Uterus (tissue), 4 donors: ENCODE measurements around the gene GRIPAP1. TPM values are rescaled to one million over a fixed set of nuclear protein-coding genes. Genes with fewer than 3 reads are reported as not detected.

Experiments used
- DNase-seq, 2 donors: peaks; one replicate each; pipeline ENCODE4 v3.0.0-alpha.2; 2019 to 2020
- H3K27ac ChIP-seq, 2 donors: fragments of 200-600 bp; sonication (generic); 1 replicate in 1 of 2; 2 replicates in 1 of 2; pipeline ENCODE4 v1.5.1; 2016 to 2018
- H3K27me3 ChIP-seq, 2 donors: fragments of 200-600 bp; sonication (generic); one replicate each; pipeline ENCODE4 v1.5.1; 2018 to 2019; ENCODE audit warnings: control low read depth in 1 of 2
- H3K36me3 ChIP-seq, 2 donors: fragments of 200-600 bp; sonication (generic); one replicate each; pipeline ENCODE4 v1.5.1; 2019; ENCODE audit warnings: control low read depth in 1 of 2
- H3K4me1 ChIP-seq, 2 donors: fragments of 200-600 bp; sonication (generic); one replicate each; pipeline ENCODE4 v1.5.1; 2018 to 2019; ENCODE audit warnings: control low read depth in 1 of 2
- H3K4me3 ChIP-seq, 2 donors: fragments of 200-600 bp; sonication (generic); 1 replicate in 1 of 2; 2 replicates in 1 of 2; pipeline ENCODE4 v1.5.1; 2018 to 2019; ENCODE audit warnings: mild to moderate bottlenecking in 1 of 2
- H3K9me3 ChIP-seq, 2 donors: fragments of 200-600 bp; sonication (generic); one replicate each; pipeline ENCODE4 v1.5.1; 2019; ENCODE audit warnings: control low read depth in 1 of 2
- POLR2A ChIP-seq, 2 donors: fragments of 450-650 bp; IDR thresholded peaks; one replicate each; pipeline ENCODE4 v1.6.1; 2016; ENCODE audit warnings: antibody characterized with exemption in 2 of 2, mild to moderate bottlenecking in 1 of 2, moderate library complexity in 1 of 2
- intact Hi-C: fragments of 100-400 bp; cut with DNase I; formaldehyde crosslinking; loops from one replicate; pipeline ENCODE4 v1.15.1; 2023; ENCODE audit warnings: low total_unique reads
- small RNA-seq: library from RNA; depleted of rRNA; stranded (forward); fragments of <200 nt; gene quantifications from one replicate; pipeline ENCODE3, GENCODE V24; 2016
- total RNA-seq, 4 donors: library from RNA; depleted of rRNA in 3 of 4; stranded (reverse); fragments of >200 nt in 3 of 4; gene quantifications; one replicate each; pipeline versions ENCODE4 v1.1.0 to v1.2.4, GENCODE V29; 2014 to 2023
- TF ChIP-seq, protein P1 (sequence below), 4 experiments: fragments of 200-600 bp in 2 of 4; fragments of 450-650 bp in 2 of 4; sonication (generic) in 2 of 4; IDR thresholded peaks; one replicate each; pipeline ENCODE4 v1.5.1; 2016 to 2019; ENCODE audit warnings: antibody characterized with exemption in 4 of 4, mild to moderate bottlenecking in 2 of 4, moderate library complexity in 1 of 4
- donor health status: DM: yes; HTN: yes; CAD: no.

Gene GRIPAP1
- total RNA-seq, 4 donors from 2014 or later = 15.4 to 57.6 (median 22.0) TPM

DNA sequence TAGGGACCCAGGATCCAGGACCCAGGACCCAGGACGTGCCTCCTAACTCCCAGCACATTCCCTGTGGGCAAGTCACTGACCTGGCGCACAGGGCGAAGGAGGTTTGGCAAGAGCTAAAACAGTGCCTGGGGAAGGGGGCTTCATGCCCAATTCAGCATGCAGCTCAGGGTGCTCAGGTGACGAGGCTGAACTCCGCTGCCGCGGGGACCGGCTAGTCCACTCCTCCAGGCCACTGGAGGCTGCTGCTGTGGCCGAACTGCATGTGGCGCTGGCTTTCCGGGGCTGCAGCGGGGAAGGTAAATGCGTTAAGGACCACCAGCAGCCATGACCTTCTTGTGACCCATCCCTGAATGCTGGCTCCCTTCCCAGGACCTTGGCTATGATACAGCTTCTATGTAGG lies 78.3 kb downstream of the GRIPAP1 start:
- Histone ChIP-seq H3K9me3 (no peaks in the 10 kb centered on the region), H3K4me3 (no peak overlapping the region), H3K27me3 (no peaks in the 10 kb centered on the region), H3K36me3 (no peaks in the 10 kb centered on the region), H3K27ac (no peak overlapping the region), H3K4me1 (no peaks in the 10 kb centered on the region)
- intact Hi-C loops = no loop called here
- no peak for DNase-seq
- TF ChIP-seq, protein P1, sequence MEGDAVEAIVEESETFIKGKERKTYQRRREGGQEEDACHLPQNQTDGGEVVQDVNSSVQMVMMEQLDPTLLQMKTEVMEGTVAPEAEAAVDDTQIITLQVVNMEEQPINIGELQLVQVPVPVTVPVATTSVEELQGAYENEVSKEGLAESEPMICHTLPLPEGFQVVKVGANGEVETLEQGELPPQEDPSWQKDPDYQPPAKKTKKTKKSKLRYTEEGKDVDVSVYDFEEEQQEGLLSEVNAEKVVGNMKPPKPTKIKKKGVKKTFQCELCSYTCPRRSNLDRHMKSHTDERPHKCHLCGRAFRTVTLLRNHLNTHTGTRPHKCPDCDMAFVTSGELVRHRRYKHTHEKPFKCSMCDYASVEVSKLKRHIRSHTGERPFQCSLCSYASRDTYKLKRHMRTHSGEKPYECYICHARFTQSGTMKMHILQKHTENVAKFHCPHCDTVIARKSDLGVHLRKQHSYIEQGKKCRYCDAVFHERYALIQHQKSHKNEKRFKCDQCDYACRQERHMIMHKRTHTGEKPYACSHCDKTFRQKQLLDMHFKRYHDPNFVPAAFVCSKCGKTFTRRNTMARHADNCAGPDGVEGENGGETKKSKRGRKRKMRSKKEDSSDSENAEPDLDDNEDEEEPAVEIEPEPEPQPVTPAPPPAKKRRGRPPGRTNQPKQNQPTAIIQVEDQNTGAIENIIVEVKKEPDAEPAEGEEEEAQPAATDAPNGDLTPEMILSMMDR (IDR thresholded peaks at IDR 0.05) = no peak
- TF ChIP-seq POLR2A (IDR thresholded peaks at IDR 0.05) = no peak

Small RNA genes lying within 50 kb of the gene (small RNA-seq; reads per million reads assigned to genes)
- gene RNU6-722P = not detected

Other genes with a start within 250 kb of the GRIPAP1 start
- not detected for gene GLOD5, start 240.5 kb downstream of the GRIPAP1 start, total RNA-seq
- gene GATA1, start 215.7 kb downstream of the GRIPAP1 start, total RNA-seq = under 1 TPM in 1 of 4 donors, not detected in 3; 0.35 TPM
- 100 to 1,000 TPM in 3 of 4 donors, 10 to 100 TPM in 1; 25.0 to 160 (median 123) TPM for gene HDAC6, start 200.2 kb downstream of the GRIPAP1 start, total RNA-seq
- gene ERAS, start 175.8 kb downstream of the GRIPAP1 start, total RNA-seq = under 1 TPM in 2 of 4 donors, not detected in 2; 0.41 to 0.46 TPM
- gene PCSK1N, start 166.7 kb downstream of the GRIPAP1 start, total RNA-seq = 10 to 100 TPM in 1 of 4 donors, 1 to 10 TPM in 2, not detected in 1; 3.0 to 15.9 (median 3.4) TPM
- gene TIMM17B, start 104.5 kb downstream of the GRIPAP1 start, total RNA-seq = 10 to 100 TPM in 3 of 4 donors, 1 to 10 TPM in 1; 4.1 to 29.5 (median 17.2) TPM
- 10 to 100 TPM; 46.4 to 90.7 (median 70.3) TPM for gene PQBP1, start 104.3 kb downstream of the GRIPAP1 start, total RNA-seq
- gene SLC35A2, start 90.6 kb downstream of the GRIPAP1 start, total RNA-seq = 10 to 100 TPM in 2 of 4 donors, 1 to 10 TPM in 2; 4.4 to 16.9 (median 11.1) TPM
- gene PIM2, start 83.2 kb downstream of the GRIPAP1 start, total RNA-seq = 10 to 100 TPM in 1 of 4 donors, 1 to 10 TPM in 2, not detected in 1; 4.8 to 16.8 (median 9.1) TPM
- 10 to 100 TPM in 3 of 4 donors, 1 to 10 TPM in 1; 8.5 to 58.7 (median 21.8) TPM for gene OTUD5, start 44.7 kb downstream of the GRIPAP1 start, total RNA-seq
- 1 to 10 TPM in 2 of 4 donors, under 1 TPM in 1, not detected in 1; 0.29 to 4.6 (median 3.2) TPM for gene KCND1, start 30.4 kb downstream of the GRIPAP1 start, total RNA-seq
- 10 to 100 TPM; 16.7 to 75.0 (median 38.7) TPM for gene TFE3, start 41.1 kb upstream of the GRIPAP1 start, total RNA-seq
- 10 to 100 TPM in 1 of 4 donors, 1 to 10 TPM in 3; 2.0 to 12.0 (median 4.2) TPM for gene CCDC120, start 56.7 kb upstream of the GRIPAP1 start, total RNA-seq
- gene PRAF2, start 71.7 kb upstream of the GRIPAP1 start, total RNA-seq = 10 to 100 TPM in 2 of 4 donors, 1 to 10 TPM in 1, under 1 TPM in 1; 0.77 to 45.2 (median 23.8) TPM
- gene WDR45, start 77.6 kb upstream of the GRIPAP1 start, total RNA-seq = 10 to 100 TPM; 37.6 to 96.5 (median 58.7) TPM
- 10 to 100 TPM in 2 of 4 donors, 1 to 10 TPM in 2; 5.6 to 22.0 (median 12.8) TPM for gene GPKOW, start 121.5 kb upstream of the GRIPAP1 start, total RNA-seq
- gene MAGIX, start 160.5 kb upstream of the GRIPAP1 start, total RNA-seq = 10 to 100 TPM in 1 of 4 donors, 1 to 10 TPM in 2, under 1 TPM in 1; 0.77 to 12.4 (median 5.2) TPM
- gene PLP2, start 169.6 kb upstream of the GRIPAP1 start, total RNA-seq = 100 to 1,000 TPM in 1 of 4 donors, 10 to 100 TPM in 1, 1 to 10 TPM in 2; 2.6 to 171 (median 23.3) TPM
- 10 to 100 TPM; 14.2 to 17.6 (median 15.8) TPM for gene PRICKLE3, start 184.1 kb upstream of the GRIPAP1 start, total RNA-seq
- gene SYP, start 197.9 kb upstream of the GRIPAP1 start, total RNA-seq = 1 to 10 TPM in 3 of 4 donors, not detected in 1; 2.0 to 4.4 (median 3.0) TPM
- gene CACNA1F, start 231.1 kb upstream of the GRIPAP1 start, total RNA-seq = under 1 TPM in 2 of 4 donors, not detected in 2; 0.07 to 0.98 TPM
- gene CCDC22, start 233.2 kb upstream of the GRIPAP1 start, total RNA-seq = 10 to 100 TPM in 2 of 4 donors, 1 to 10 TPM in 2; 1.0 to 15.3 (median 10.6) TPM